IMR-90 (cell line): ENCODE results near the gene PGK1. TPM values are rescaled to one million over a fixed set of nuclear protein-coding genes. Genes with fewer than 3 reads are reported as not detected.

Source experiments
- ATAC-seq: fragments of 200-7000 bp; cut with Tn5 transposase; 2 replicates; pipeline ENCODE4 v1.9.1; 2020; ENCODE audit warnings: low read depth, mild to moderate bottlenecking, moderate library complexity
- BruUV-seq: library from RNA; stranded (reverse); fragments of 400-500 nt; replicated peaks from 2 replicates; lab custom pipeline; 2021; lab: Mats Ljungman, UMichigan
- CTCF ChIA-PET: fragments of 300-600 bp; formaldehyde crosslinking; extraction: SDS; loops from one replicate; lab custom pipeline; 2021; ENCODE audit warnings: antibody characterized with exemption; lab: Yijun Ruan, JAX
- POLR2A ChIA-PET: fragments of 300-600 bp; sonication (Branson Sonifier 250); formaldehyde crosslinking; loops from one replicate; lab custom pipeline; 2022; ENCODE audit warnings: antibody characterized with exemption; ENCODE audit not compliant: unreplicated experiment; lab: Charles Lee
- DNase-seq: peaks from one replicate; pipeline ENCODE4 v3.0.0; 2013
- H2AFZ ChIP-seq: replicated peaks from 2 replicates; pipeline ENCODE3; 2013; ENCODE audit warnings: low read length, mild to moderate bottlenecking; ENCODE audit not compliant: poor library complexity
- H2AK5ac ChIP-seq: 2 replicates; pipeline ENCODE4 v1.6.1; 2013; ENCODE audit warnings: low read depth, low read length, inconsistent platforms
- H2AK9ac ChIP-seq: replicated peaks from 2 replicates; pipeline ENCODE3; 2013; ENCODE audit warnings: mild to moderate bottlenecking, low read depth, low read length, moderate library complexity; ENCODE audit not compliant: poor library complexity
- H2BK120ac ChIP-seq: 2 replicates; pipeline ENCODE4 v1.6.1; 2013; ENCODE audit warnings: low read depth, low read length, inconsistent platforms
- H2BK15ac ChIP-seq: 3 replicates; pipeline ENCODE4 v1.6.1; 2013; ENCODE audit warnings: low read depth, low read length, inconsistent platforms
- H2BK20ac ChIP-seq: 2 replicates; pipeline ENCODE4 v1.6.1; 2013; ENCODE audit warnings: low read depth, mild to moderate bottlenecking, inconsistent platforms, low read length, moderate library complexity
- H2BK5ac ChIP-seq: 2 replicates; pipeline ENCODE4 v1.6.1; 2013; ENCODE audit warnings: mild to moderate bottlenecking, low read depth, low read length, inconsistent platforms; ENCODE audit not compliant: poor library complexity, severe bottlenecking
- H3K14ac ChIP-seq: replicated peaks from 2 replicates; pipeline ENCODE4 v1.6.1; 2013; ENCODE audit warnings: low read depth, low read length, inconsistent platforms
- H3K18ac ChIP-seq: 2 replicates; pipeline ENCODE4 v1.6.1; 2013; ENCODE audit warnings: low read depth, low read length, control low read depth
- H3K23ac ChIP-seq: 2 replicates; pipeline ENCODE4 v1.6.1; 2013; ENCODE audit warnings: low read depth, low read length, inconsistent platforms
- H3K27ac ChIP-seq: 2 replicates; pipeline ENCODE4 v1.5.1; 2013; ENCODE audit warnings: mild to moderate bottlenecking, control low read depth, low read length; ENCODE audit not compliant: insufficient read depth
- H3K27me3 ChIP-seq: 2 replicates; pipeline ENCODE4 v1.6.1; 2013; ENCODE audit warnings: low read length; ENCODE audit not compliant: control insufficient read depth, insufficient read depth
- H3K36me3 ChIP-seq: 2 replicates; pipeline ENCODE4 v1.6.1; 2013; ENCODE audit warnings: low read length, mixed read lengths; ENCODE audit not compliant: control insufficient read depth, insufficient read depth
- H3K4ac ChIP-seq: 2 replicates; pipeline ENCODE4 v1.6.1; 2013; ENCODE audit warnings: low read depth, low read length, inconsistent platforms
- H3K4me1 ChIP-seq: 2 replicates; pipeline ENCODE4 v1.6.1; 2013; ENCODE audit warnings: low read length, mixed read lengths; ENCODE audit not compliant: control insufficient read depth, insufficient read depth
- H3K4me2 ChIP-seq: 2 replicates; pipeline ENCODE4 v1.6.1; 2013; ENCODE audit warnings: low read depth, mild to moderate bottlenecking, control low read depth, low read length, moderate library complexity
- H3K4me3 ChIP-seq: 2 replicates; pipeline ENCODE4 v1.5.1; 2013; ENCODE audit warnings: low read depth, mild to moderate bottlenecking, control low read depth, low read length, moderate library complexity; ENCODE audit not compliant: insufficient read depth
- H3K56ac ChIP-seq: 2 replicates; pipeline ENCODE4 v1.6.1; 2013; ENCODE audit warnings: low read length, inconsistent platforms; ENCODE audit not compliant: insufficient read depth; ENCODE audit errors: extremely low read depth
- H3K79me1 ChIP-seq, 2 experiments: 2 replicates each; pipeline ENCODE4 v1.6.1; 2013; ENCODE audit warnings: low read length in 2 of 2, inconsistent platforms in 1 of 2, low read depth in 1 of 2
- H3K9ac ChIP-seq: 2 replicates; pipeline ENCODE4 v1.6.1; 2013; ENCODE audit warnings: low read depth, low read length, control low read depth
- H3K9me1 ChIP-seq: 2 replicates; pipeline ENCODE4 v1.6.1; 2013; ENCODE audit warnings: low read length, inconsistent platforms; ENCODE audit not compliant: insufficient read depth
- H3K9me3 ChIP-seq: 2 replicates; pipeline ENCODE4 v1.6.1; 2013; ENCODE audit warnings: low read length; ENCODE audit not compliant: control insufficient read depth, insufficient read depth
- H4K20me1 ChIP-seq: 2 replicates; pipeline ENCODE4 v1.6.1; 2013; ENCODE audit warnings: low read length, inconsistent platforms; ENCODE audit not compliant: insufficient read depth
- H4K5ac ChIP-seq: 2 replicates; pipeline ENCODE4 v1.6.1; 2013; ENCODE audit warnings: mild to moderate bottlenecking, low read depth, low read length, control low read depth
- H4K8ac ChIP-seq, 2 experiments: 2 replicates each; pipeline ENCODE4 v1.6.1; 2013; ENCODE audit warnings: low read depth in 2 of 2, low read length in 2 of 2, control low read depth in 1 of 2, inconsistent platforms in 1 of 2
- H4K91ac ChIP-seq: 2 replicates; pipeline ENCODE4 v1.6.1; 2013; ENCODE audit warnings: low read depth, low read length, inconsistent platforms; ENCODE audit not compliant: insufficient read depth
- BHLHE40 ChIP-seq: fragments of 150-350 bp; IDR thresholded peaks from 2 replicates; pipeline ENCODE4 v1.6.1; 2016; ENCODE audit warnings: mild to moderate bottlenecking, low read depth, low read length
- CEBPB ChIP-seq: IDR thresholded peaks from 2 replicates; pipeline ENCODE4 v1.6.1; 2012; ENCODE audit warnings: low read depth, low read length, improper control_type of control experiment
- CHD1 ChIP-seq: IDR thresholded peaks from 2 replicates; pipeline ENCODE4 v1.6.1; 2012; ENCODE audit warnings: low read depth, low read length, improper control_type of control experiment
- FOS ChIP-seq: fragments of 150-350 bp; IDR thresholded peaks from 2 replicates; pipeline ENCODE4 v1.6.1; 2016; ENCODE audit warnings: low read depth, low read length
- MAFK ChIP-seq: IDR thresholded peaks from 2 replicates; pipeline ENCODE4 v1.6.1; 2012; ENCODE audit warnings: low read depth, low read length, improper control_type of control experiment
- MAZ ChIP-seq: IDR thresholded peaks from 2 replicates; pipeline ENCODE4 v1.6.1; 2012; ENCODE audit warnings: low read depth, mild to moderate bottlenecking, low read length, improper control_type of control experiment, moderate library complexity, borderline replicate concordance
- MXI1 ChIP-seq: IDR thresholded peaks from 2 replicates; pipeline ENCODE4 v1.6.1; 2012; ENCODE audit warnings: low read depth, mild to moderate bottlenecking, low read length, moderate library complexity, borderline replicate concordance
- NFE2L2 ChIP-seq: fragments of 150-350 bp; IDR thresholded peaks from 2 replicates; pipeline ENCODE4 v1.6.1; 2016; ENCODE audit warnings: low read depth, mild to moderate bottlenecking, low read length
- POLR2A ChIP-seq: IDR thresholded peaks from 2 replicates; pipeline ENCODE4 v1.6.1; 2012; ENCODE audit warnings: mild to moderate bottlenecking, low read depth, low read length
- RAD21 ChIP-seq: IDR thresholded peaks from 2 replicates; pipeline ENCODE4 v1.6.1; 2012; ENCODE audit warnings: low read length, improper control_type of control experiment
- RCOR1 ChIP-seq: IDR thresholded peaks from 2 replicates; pipeline ENCODE4 v1.6.1; 2012; ENCODE audit warnings: mild to moderate bottlenecking, low read length, improper control_type of control experiment; ENCODE audit not compliant: insufficient replicate concordance
- RFX5 ChIP-seq: IDR thresholded peaks from 2 replicates; pipeline ENCODE4 v1.8.0; 2012; ENCODE audit warnings: low read depth, mild to moderate bottlenecking, low read length, moderate library complexity
- SMC3 ChIP-seq: fragments of 150-350 bp; IDR thresholded peaks from 2 replicates; pipeline ENCODE4 v1.6.1; 2016; ENCODE audit warnings: low read depth, mild to moderate bottlenecking, antibody characterized with exemption, low read length, moderate library complexity
- WGBS, 2 experiments: methylation state at CpG; one replicate each; pipeline versions ENCODE4 v1.1.5 to v1.1.7; 2013; ENCODE audit warnings: missing lambda C conversion rate in 2 of 2; ENCODE audit not compliant: insufficient read length in 1 of 2; ENCODE audit errors: extremely low coverage in 2 of 2; 5-methylcytosine and 5-hydroxymethylcytosine counted together
- dilution Hi-C: fragments of 300-500 bp; cut with HindIII; formaldehyde crosslinking; loops from one replicate; pipeline ENCODE4 v1.14.3; 2018; ENCODE audit warnings: low sequenced_read_pairs; ENCODE audit not compliant: unreplicated experiment
- in situ Hi-C: fragments of 300-500 bp; cut with MboI; formaldehyde crosslinking; loops from 3 replicates; pipeline ENCODE4 v1.14.3; 2019; ENCODE audit warnings: low sequenced_read_pairs, inconsistent platforms, mixed read lengths
- intact Hi-C: fragments of 100-400 bp; cut with micrococcal nuclease; formaldehyde crosslinking; loops from 2 replicates; pipeline ENCODE4 v1.10.0; 2022
- polyA plus RNA-seq, 3 experiments: library from polyadenylated mRNA; depleted of rRNA; stranded (reverse); fragments of >200 nt; gene quantifications; 2 replicates each; pipeline ENCODE4 v1.2.3, GENCODE V29; 2012; ENCODE audit warnings: low replicate concordance in 1 of 3
- total RNA-seq: library from RNA; depleted of rRNA; stranded (reverse); fragments of >200 nt; gene quantifications from 2 replicates; pipeline ENCODE4 v1.2.3, GENCODE V29; 2012
- TF ChIP-seq, protein P1 (sequence below): conservative IDR thresholded peaks from 2 replicates; pipeline ENCODE4 v1.5.1; 2012; ENCODE audit warnings: mild to moderate bottlenecking, low read depth, low read length, improper control_type of control experiment
- TF ChIP-seq, protein P2 (sequence below): fragments of 150-350 bp; IDR thresholded peaks from 2 replicates; pipeline ENCODE4 v1.6.1; 2016; ENCODE audit warnings: low read depth, mild to moderate bottlenecking, low read length, moderate library complexity, borderline replicate concordance
- TF ChIP-seq, protein P3 (sequence below): fragments of 150-350 bp; IDR thresholded peaks from 2 replicates; pipeline ENCODE4 v1.6.1; 2017; ENCODE audit warnings: mild to moderate bottlenecking, antibody characterized with exemption, low read length, low read depth

PGK1 gene
- total and polyA plus RNA-seq, 2 of the 4 experiments (the other 2 are of a cell fraction) = 498 to 744 TPM

DNA sequence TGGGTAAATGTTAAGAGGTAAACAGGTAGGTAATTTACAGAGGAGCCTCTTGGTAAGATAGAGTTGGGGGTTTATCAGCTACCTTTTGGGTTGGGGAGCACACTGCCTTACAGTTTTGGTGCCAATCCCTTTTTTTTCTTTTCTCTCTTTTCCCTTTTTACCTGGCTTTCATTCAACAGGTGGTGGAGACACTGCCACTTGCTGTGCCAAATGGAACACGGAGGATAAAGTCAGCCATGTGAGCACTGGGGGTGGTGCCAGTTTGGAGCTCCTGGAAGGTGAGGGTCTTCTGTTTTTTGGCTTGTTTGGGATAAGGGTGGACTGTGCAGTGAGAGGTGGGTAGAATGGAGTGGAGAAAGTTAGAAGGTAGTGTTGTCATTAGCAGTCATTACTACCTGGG is 21.1 kb downstream of the PGK1 start:
- no peak overlapping the region for H2BK120ac ChIP-seq
- no peak overlapping the region for H2AFZ ChIP-seq
- no peak overlapping the region for H3K23ac ChIP-seq
- no peak overlapping the region for H2AK9ac ChIP-seq
- DNase-seq (no peak), ATAC-seq (no peak)
- no peak overlapping the region for H3K4me2 ChIP-seq
- no peak overlapping the region for H4K5ac ChIP-seq
- H2BK5ac ChIP-seq = no peak overlapping the region
- H4K8ac ChIP-seq = no peak overlapping the region
- CTCF ChIA-PET = interaction anchor here (1.3 kb wide), 1 partner anchor 10 kb away, joined by 3 read pairs; no protein-coding TSS in a partner anchor
- TF ChIP-seq RFX5 = no peak
- TF ChIP-seq, protein P1, sequence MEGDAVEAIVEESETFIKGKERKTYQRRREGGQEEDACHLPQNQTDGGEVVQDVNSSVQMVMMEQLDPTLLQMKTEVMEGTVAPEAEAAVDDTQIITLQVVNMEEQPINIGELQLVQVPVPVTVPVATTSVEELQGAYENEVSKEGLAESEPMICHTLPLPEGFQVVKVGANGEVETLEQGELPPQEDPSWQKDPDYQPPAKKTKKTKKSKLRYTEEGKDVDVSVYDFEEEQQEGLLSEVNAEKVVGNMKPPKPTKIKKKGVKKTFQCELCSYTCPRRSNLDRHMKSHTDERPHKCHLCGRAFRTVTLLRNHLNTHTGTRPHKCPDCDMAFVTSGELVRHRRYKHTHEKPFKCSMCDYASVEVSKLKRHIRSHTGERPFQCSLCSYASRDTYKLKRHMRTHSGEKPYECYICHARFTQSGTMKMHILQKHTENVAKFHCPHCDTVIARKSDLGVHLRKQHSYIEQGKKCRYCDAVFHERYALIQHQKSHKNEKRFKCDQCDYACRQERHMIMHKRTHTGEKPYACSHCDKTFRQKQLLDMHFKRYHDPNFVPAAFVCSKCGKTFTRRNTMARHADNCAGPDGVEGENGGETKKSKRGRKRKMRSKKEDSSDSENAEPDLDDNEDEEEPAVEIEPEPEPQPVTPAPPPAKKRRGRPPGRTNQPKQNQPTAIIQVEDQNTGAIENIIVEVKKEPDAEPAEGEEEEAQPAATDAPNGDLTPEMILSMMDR = no peak
- TF ChIP-seq FOS = no peak
- no peak for TF ChIP-seq CHD1
- TF ChIP-seq MXI1 = no peak
- no peak for TF ChIP-seq NFE2L2
- TF ChIP-seq RAD21 = no peak
- no peak for TF ChIP-seq MAZ
- TF ChIP-seq SMC3 = no peak
- TF ChIP-seq, protein P2, sequence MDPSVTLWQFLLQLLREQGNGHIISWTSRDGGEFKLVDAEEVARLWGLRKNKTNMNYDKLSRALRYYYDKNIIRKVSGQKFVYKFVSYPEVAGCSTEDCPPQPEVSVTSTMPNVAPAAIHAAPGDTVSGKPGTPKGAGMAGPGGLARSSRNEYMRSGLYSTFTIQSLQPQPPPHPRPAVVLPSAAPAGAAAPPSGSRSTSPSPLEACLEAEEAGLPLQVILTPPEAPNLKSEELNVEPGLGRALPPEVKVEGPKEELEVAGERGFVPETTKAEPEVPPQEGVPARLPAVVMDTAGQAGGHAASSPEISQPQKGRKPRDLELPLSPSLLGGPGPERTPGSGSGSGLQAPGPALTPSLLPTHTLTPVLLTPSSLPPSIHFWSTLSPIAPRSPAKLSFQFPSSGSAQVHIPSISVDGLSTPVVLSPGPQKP = no peak
- no peak for TF ChIP-seq MAFK
- no peak for TF ChIP-seq BHLHE40
- no peak for TF ChIP-seq RCOR1
- no peak for TF ChIP-seq POLR2A
- TF ChIP-seq, protein P3, sequence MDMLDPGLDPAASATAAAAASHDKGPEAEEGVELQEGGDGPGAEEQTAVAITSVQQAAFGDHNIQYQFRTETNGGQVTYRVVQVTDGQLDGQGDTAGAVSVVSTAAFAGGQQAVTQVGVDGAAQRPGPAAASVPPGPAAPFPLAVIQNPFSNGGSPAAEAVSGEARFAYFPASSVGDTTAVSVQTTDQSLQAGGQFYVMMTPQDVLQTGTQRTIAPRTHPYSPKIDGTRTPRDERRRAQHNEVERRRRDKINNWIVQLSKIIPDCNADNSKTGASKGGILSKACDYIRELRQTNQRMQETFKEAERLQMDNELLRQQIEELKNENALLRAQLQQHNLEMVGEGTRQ = no peak
- TF ChIP-seq CEBPB = no peak
- no peak overlapping the region for H3K9ac ChIP-seq
- H4K91ac ChIP-seq = no peak overlapping the region
- H3K4ac ChIP-seq = no peak overlapping the region
- no peak overlapping the region for H3K27ac ChIP-seq
- H4K20me1 ChIP-seq = peaks cover 41% of the 10 kb centered on the region
- no peaks in the 10 kb centered on the region for H3K27me3 ChIP-seq
- in situ Hi-C loops = no loop called here
- peaks cover 32% of the 10 kb centered on the region for H3K36me3 ChIP-seq
- POLR2A ChIA-PET = no interaction called here
- WGBS, 2 experiments = no CpG with 5 or more reads among the region's 1 CpG
- H2BK15ac ChIP-seq = no peak overlapping the region
- dilution Hi-C loops = no loop called here
- H3K9me3 ChIP-seq = no peaks in the 10 kb centered on the region
- H3K9me1 ChIP-seq = no peaks in the 10 kb centered on the region
- H3K4me1 ChIP-seq = no peaks in the 10 kb centered on the region
- no peak overlapping the region for H2BK20ac ChIP-seq
- no peak overlapping the region for H3K4me3 ChIP-seq
- no peak overlapping the region for H3K56ac ChIP-seq
- H3K14ac ChIP-seq = no peak overlapping the region
- no peak overlapping the region for H3K18ac ChIP-seq
- no TSS peak for BruUV-seq
- intact Hi-C loops = no loop called here
- peaks cover 4 to 6% of the 10 kb centered on the region in 2 experiments; a peak in 2 of 4 replicates for H3K79me1 ChIP-seq
- no peak overlapping the region for H2AK5ac ChIP-seq
